Neural progenitor cell (in vitro differentiated cells): Measurements from ENCODE around the gene ANKRD31.

Experiments used
- EZH2 ChIP-seq: fragments of 200-600 bp; sonication (generic); IDR thresholded peaks from 2 replicates; pipeline ENCODE4 v1.6.1; 2017; ENCODE audit warnings: antibody characterized with exemption, mild to moderate bottlenecking, moderate library complexity
- TF ChIP-seq, protein P1 (sequence below): fragments of 200-600 bp; sonication (generic); IDR thresholded peaks from 2 replicates; pipeline ENCODE4 v1.5.1; 2017; ENCODE audit warnings: antibody characterized with exemption, mild to moderate bottlenecking

DNA sequence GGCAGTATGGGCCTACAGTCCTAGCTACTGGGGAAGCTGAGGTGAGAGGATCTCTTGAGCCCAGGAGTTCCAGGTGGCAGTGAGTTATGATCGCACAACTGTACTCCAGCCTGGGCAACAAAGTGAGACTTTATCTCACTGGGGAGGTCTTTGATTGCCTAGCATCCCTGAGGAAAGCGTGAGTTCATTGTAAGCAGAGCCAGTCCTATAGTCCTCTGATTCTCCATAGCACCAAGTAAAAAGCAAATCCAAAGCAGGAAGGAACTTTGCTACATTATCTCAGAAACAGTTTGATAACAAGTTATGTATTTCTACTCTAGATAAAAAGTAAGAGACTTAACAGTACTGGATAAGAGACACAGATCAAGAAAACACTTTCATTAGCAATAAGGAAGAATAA is 37.6 kb downstream of the ANKRD31 start:
- TF ChIP-seq, protein P1, sequence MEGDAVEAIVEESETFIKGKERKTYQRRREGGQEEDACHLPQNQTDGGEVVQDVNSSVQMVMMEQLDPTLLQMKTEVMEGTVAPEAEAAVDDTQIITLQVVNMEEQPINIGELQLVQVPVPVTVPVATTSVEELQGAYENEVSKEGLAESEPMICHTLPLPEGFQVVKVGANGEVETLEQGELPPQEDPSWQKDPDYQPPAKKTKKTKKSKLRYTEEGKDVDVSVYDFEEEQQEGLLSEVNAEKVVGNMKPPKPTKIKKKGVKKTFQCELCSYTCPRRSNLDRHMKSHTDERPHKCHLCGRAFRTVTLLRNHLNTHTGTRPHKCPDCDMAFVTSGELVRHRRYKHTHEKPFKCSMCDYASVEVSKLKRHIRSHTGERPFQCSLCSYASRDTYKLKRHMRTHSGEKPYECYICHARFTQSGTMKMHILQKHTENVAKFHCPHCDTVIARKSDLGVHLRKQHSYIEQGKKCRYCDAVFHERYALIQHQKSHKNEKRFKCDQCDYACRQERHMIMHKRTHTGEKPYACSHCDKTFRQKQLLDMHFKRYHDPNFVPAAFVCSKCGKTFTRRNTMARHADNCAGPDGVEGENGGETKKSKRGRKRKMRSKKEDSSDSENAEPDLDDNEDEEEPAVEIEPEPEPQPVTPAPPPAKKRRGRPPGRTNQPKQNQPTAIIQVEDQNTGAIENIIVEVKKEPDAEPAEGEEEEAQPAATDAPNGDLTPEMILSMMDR, result no peak
- TF ChIP-seq EZH2, result no peak
